Fibroblast of lung (primary cell): ENCODE results near the gene PPP1R9A. TPM values are rescaled to one million over a fixed set of nuclear protein-coding genes. Genes with fewer than 3 reads are reported as not detected.
A peak's percentile ranks its signal among the peaks of the same experiment; 100 is the strongest.

Experiments
- DNase-seq, 2 donors: peaks; one replicate each; pipeline versions ENCODE4 v3.0.0 to v3.0.0-alpha.2; 2010; ENCODE audit warnings: low read depth in 2 of 2
- H2AFZ ChIP-seq: 2 replicates; pipeline ENCODE4 v1.5.1; 2012; ENCODE audit warnings: low read length, control low read depth, inconsistent platforms
- H3K27ac ChIP-seq: 2 replicates; pipeline ENCODE4 v1.5.1; 2011; ENCODE audit warnings: low read length, control low read depth; ENCODE audit not compliant: insufficient read depth
- H3K27me3 ChIP-seq: 2 replicates; pipeline ENCODE4 v1.5.1; 2011; ENCODE audit warnings: mild to moderate bottlenecking, low read length; ENCODE audit not compliant: control insufficient read depth, insufficient read depth
- H3K36me3 ChIP-seq: 2 replicates; pipeline ENCODE4 v1.5.1; 2011; ENCODE audit warnings: low read length; ENCODE audit not compliant: control insufficient read depth, insufficient read depth
- H3K4me1 ChIP-seq: 2 replicates; pipeline ENCODE4 v1.5.1; 2011; ENCODE audit warnings: low read length; ENCODE audit not compliant: control insufficient read depth, insufficient read depth; ENCODE audit errors: extremely low read depth
- H3K4me2 ChIP-seq: 2 replicates; pipeline ENCODE4 v1.5.1; 2011; ENCODE audit warnings: low read length, control low read depth; ENCODE audit not compliant: insufficient read depth; ENCODE audit errors: extremely low read depth
- H3K4me3 ChIP-seq, 4 experiments: fragments of 200-600 bp in 1 of 4; sonication (generic) in 1 of 4; replicated peaks in 1 of 4; 2 replicates each; pipeline ENCODE4 v1.5.1; 2011 to 2016; ENCODE audit warnings: low read length in 4 of 4, low read depth in 3 of 4, mild to moderate bottlenecking in 3 of 4, control low read depth in 2 of 4, inconsistent platforms in 1 of 4, mixed read lengths in 1 of 4; ENCODE audit not compliant: insufficient read depth in 1 of 4; ENCODE audit errors: control extremely low read depth in 1 of 4
- H3K79me2 ChIP-seq: 2 replicates; pipeline ENCODE4 v1.5.1; 2012; ENCODE audit warnings: mild to moderate bottlenecking, low read length, inconsistent platforms; ENCODE audit not compliant: control insufficient read depth, insufficient read depth
- H3K9ac ChIP-seq: 2 replicates; pipeline ENCODE4 v1.5.1; 2011; ENCODE audit warnings: mild to moderate bottlenecking, low read length, control low read depth; ENCODE audit not compliant: insufficient read depth
- H3K9me3 ChIP-seq: 2 replicates; pipeline ENCODE4 v1.5.1; 2012; ENCODE audit warnings: low read depth, low read length; ENCODE audit not compliant: control insufficient read depth, insufficient read depth
- H4K20me1 ChIP-seq: 2 replicates; pipeline ENCODE4 v1.5.1; 2011; ENCODE audit warnings: low read length; ENCODE audit not compliant: control insufficient read depth, insufficient read depth; ENCODE audit errors: extremely low read depth
- CTCF ChIP-seq, 2 donors: IDR thresholded peaks in 1 of 2; conservative IDR thresholded peaks in 1 of 2; 1 replicate in 1 of 2; 2 replicates in 1 of 2; pipeline ENCODE4 v1.5.1; 2011 to 2012; ENCODE audit warnings: low read length in 2 of 2, control low read depth in 1 of 2, inconsistent platforms in 1 of 2, low read depth in 1 of 2, mild to moderate bottlenecking in 1 of 2
- EZH2 ChIP-seq: IDR thresholded peaks from 2 replicates; pipeline ENCODE4 v1.5.1; 2012; ENCODE audit warnings: low read length, control low read depth, mild to moderate bottlenecking; ENCODE audit errors: missing control alignments
- polyA plus RNA-seq, 2 donors: library from polyadenylated mRNA; depleted of rRNA in 1 of 2; stranded (reverse) in 1 of 2; unstranded in 1 of 2; fragments of >200 nt; gene quantifications; 2 replicates each; pipeline ENCODE4 v1.2.1, GENCODE V29; 2011 to 2012; ENCODE audit warnings: missing spikeins in 1 of 2
- total RNA-seq: library from RNA; depleted of rRNA; stranded (reverse); fragments of >200 nt; gene quantifications from 2 replicates; pipeline ENCODE4 v1.2.1, GENCODE V29; 2014

The PPP1R9A gene
- total and polyA plus RNA-seq, 2 donors (not counting 1 experiment from before 2014, with no cell fraction given): 0.68 to 3.3 TPM

GRCh38 chr7:95269640-95270039 lies 362.2 kb downstream of the PPP1R9A start:
- no peak for TF ChIP-seq EZH2
- H3K4me3 ChIP-seq: no peak overlapping the region
- H3K27me3 ChIP-seq: no peaks in the 10 kb centered on the region
- no peaks in the 10 kb centered on the region for H3K4me1 ChIP-seq
- no peak for DNase-seq
- no peak overlapping the region for H2AFZ ChIP-seq
- no peak overlapping the region for H3K4me2 ChIP-seq
- no peaks in the 10 kb centered on the region for H3K79me2 ChIP-seq
- no peaks in the 10 kb centered on the region for H3K36me3 ChIP-seq
- H4K20me1 ChIP-seq: no peaks in the 10 kb centered on the region
- H3K9me3 ChIP-seq: no peaks in the 10 kb centered on the region
- H3K27ac ChIP-seq: no peak overlapping the region
- H3K9ac ChIP-seq: no peak overlapping the region

DNA sequence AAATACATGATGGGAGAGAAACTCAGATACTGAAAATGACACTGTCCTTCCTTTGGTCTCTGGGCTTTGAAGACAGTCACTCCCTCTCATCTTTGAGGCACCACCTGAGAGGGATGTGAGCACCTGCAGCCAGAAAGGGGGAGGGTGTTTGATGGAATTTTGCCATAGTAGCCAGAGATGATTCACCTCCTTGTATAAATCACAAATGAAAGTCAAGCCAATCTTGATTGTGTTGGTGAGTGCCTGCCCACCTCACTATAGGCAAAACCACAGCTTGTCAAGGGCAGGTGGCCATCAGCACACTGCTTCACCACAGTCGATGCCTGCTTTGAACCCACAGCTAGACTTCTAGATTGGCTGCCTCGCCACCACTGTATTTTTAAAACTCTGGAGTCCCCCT lies 368.7 kb downstream of the PPP1R9A start:
- H4K20me1 ChIP-seq: no peaks in the 10 kb centered on the region
- no peak overlapping the region for H2AFZ ChIP-seq
- no peaks in the 10 kb centered on the region for H3K79me2 ChIP-seq
- DNase-seq: peak in 1 of 2 donors; percentile 6
- H3K4me3 ChIP-seq: no peak overlapping the region
- H3K27me3 ChIP-seq: no peaks in the 10 kb centered on the region
- H3K9ac ChIP-seq: no peak overlapping the region
- H3K36me3 ChIP-seq: no peaks in the 10 kb centered on the region
- no peaks in the 10 kb centered on the region for H3K4me1 ChIP-seq
- H3K4me2 ChIP-seq: no peak overlapping the region
- TF ChIP-seq CTCF (conservative IDR thresholded peaks at IDR 0.05 in 1 of 2, IDR thresholded peaks at IDR 0.05 in 1 of 2; ENCODE audit: low read depth in 1 of 2, low read length in 2 of 2) (no peak), EZH2 (no peak)
- no peaks in the 10 kb centered on the region for H3K9me3 ChIP-seq
- H3K27ac ChIP-seq: no peak overlapping the region

- H3K36me3 ChIP-seq: no peaks in the 10 kb centered on the region
- H3K27ac ChIP-seq: no peak overlapping the region
- no peaks in the 10 kb centered on the region for H3K79me2 ChIP-seq
- no peak overlapping the region for H3K4me2 ChIP-seq
- H2AFZ ChIP-seq: no peak overlapping the region
- H4K20me1 ChIP-seq: no peaks in the 10 kb centered on the region
- DNase-seq: no peak
- no peaks in the 10 kb centered on the region for H3K27me3 ChIP-seq
- no peak overlapping the region for H3K4me3 ChIP-seq
- no peak overlapping the region for H3K9ac ChIP-seq
- no peaks in the 10 kb centered on the region for H3K9me3 ChIP-seq
- H3K4me1 ChIP-seq: no peaks in the 10 kb centered on the region
- TF ChIP-seq CTCF (conservative IDR thresholded peaks at IDR 0.05 in 1 of 2, IDR thresholded peaks at IDR 0.05 in 1 of 2; ENCODE audit: low read depth in 1 of 2, low read length in 2 of 2): no peak
- TF ChIP-seq EZH2: no peak
These were observed 372.0 kb downstream of the PPP1R9A start for GRCh38 chr7:95279417-95279816.
